ENCODE results near the gene ABCA7. TPM values are rescaled to one million over a fixed set of nuclear protein-coding genes. Genes with fewer than 3 reads are reported as not detected.

ABCA7 gene
- total RNA-seq, 4 donors from 2014 or later: 10.3 to 29.8 (median 15.9) TPM

DNA sequence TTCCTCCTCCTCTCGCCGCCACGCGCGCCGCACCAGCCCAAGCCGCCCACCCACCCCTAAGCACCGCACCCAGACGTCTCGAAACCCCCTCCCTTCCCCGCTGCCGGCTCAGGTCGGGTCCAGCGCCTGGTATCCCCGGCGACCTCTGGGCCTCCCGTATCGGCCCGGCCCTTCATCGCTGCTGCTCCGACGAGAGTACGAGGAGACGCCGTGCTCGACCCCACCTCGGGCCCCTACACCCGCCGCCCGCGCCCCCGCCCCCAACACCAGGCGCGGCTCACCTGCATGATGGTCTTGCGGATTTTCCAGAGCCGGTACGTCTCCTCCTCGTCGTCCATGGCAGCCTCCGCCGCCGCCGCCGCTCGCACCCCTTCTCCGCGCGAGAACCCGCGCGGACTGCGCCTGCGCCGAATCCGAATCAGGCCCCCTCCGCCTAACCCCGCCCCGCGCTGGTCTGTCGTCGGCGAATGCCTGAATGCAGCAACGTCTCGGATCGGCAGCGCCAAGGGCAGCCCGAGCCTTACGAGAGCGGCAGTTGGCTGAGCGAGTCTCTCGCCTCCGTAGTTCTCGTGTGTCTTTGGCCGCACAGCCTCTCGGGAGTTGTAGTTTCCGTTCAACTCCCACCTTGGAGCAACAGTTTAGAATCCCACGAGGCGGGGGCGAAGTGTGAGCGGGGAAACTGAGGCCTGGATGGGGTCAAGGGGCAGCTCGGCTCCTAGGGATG lies 55.2 kb downstream of the ABCA7 start, which contains the start of gene POLR2E:
POLR2E (minus strand) TSS at position 398 of the 724 bp plus-strand sequence; CDS start at position 338, 60 bp downstream.
- ATAC-seq (ENCODE audit: low FRiP score) (peak; percentile 86), DNase-seq (ENCODE audit: low spot score) (peak; percentile 85)
- no peak for TF ChIP-seq CTCF (IDR thresholded peaks at IDR 0.05)

DNA sequence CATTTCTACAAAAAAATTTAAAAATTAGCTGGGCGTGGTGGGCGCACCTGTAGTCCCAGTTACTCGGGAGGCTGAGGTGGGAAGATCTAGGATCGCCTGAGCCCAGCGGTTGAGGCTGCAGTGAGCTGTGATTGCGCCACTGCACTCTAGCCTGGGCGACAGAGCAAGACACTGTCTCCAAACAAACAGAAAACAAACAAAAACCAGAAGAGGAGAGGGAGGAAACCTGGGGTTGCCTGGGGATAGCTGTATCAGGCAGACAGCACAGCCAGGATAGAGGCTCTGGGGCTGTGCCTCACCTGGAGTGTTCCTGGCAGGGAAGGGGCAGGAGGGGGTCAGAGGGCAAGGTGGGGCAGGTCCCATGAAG lies 57.9 kb downstream of the ABCA7 start:
- DNase-seq (ENCODE audit: low spot score) (no peak), ATAC-seq (ENCODE audit: low FRiP score) (no peak)

GRCh38 chr19:1098177-1099051 lies 58.5 kb downstream of the ABCA7 start:
- peak; percentile 2 for ATAC-seq (ENCODE audit: low FRiP score)
- no peak for TF ChIP-seq CTCF (IDR thresholded peaks at IDR 0.05)
- no peak for DNase-seq (ENCODE audit: low spot score)

More for the DNA sequence above, 57.9 kb downstream of the ABCA7 start:
- TF ChIP-seq CTCF (IDR thresholded peaks at IDR 0.05): no peak

GRCh38 chr19:1101337-1101698 lies 61.4 kb downstream of the ABCA7 start:
- no peak for ATAC-seq (ENCODE audit: low FRiP score)
- no peak for DNase-seq (ENCODE audit: low spot score)
- TF ChIP-seq CTCF (IDR thresholded peaks at IDR 0.05): no peak

GRCh38 chr19:1102407-1103131 lies 62.7 kb downstream of the ABCA7 start:
- no peak for TF ChIP-seq CTCF (IDR thresholded peaks at IDR 0.05)
- ATAC-seq (ENCODE audit: low FRiP score) (peak; percentile 15), DNase-seq (ENCODE audit: low spot score) (no peak)

- no peak for TF ChIP-seq CTCF (IDR thresholded peaks at IDR 0.05)
- DNase-seq (ENCODE audit: low spot score) (no peak), ATAC-seq (ENCODE audit: low FRiP score) (no peak)
Measured at GRCh38 chr19:1103132-1103707, 63.3 kb downstream of the ABCA7 start.
